Natural killer cell (primary cell): Measurements from ENCODE around the gene PTPRB. TPM values are rescaled to one million over a fixed set of nuclear protein-coding genes. Genes with fewer than 3 reads are reported as not detected.
A peak's percentile ranks its signal among the peaks of the same experiment; 100 is the strongest.

Experiments used
- ATAC-seq, 3 donors: fragments of 150-1000 bp in 2 of 3; fragments of 200-7000 bp in 1 of 3; cut with Tn5 transposase; 1 replicate in 1 of 3; 2 replicates in 2 of 3; pipeline ENCODE4 v1.10.0; 2021; ENCODE audit warnings: mild to moderate bottlenecking in 2 of 3, moderate library complexity in 2 of 3
- DNase-seq, 2 donors: peaks; one replicate each; pipeline versions ENCODE4 v3.0.0 to v3.0.0-alpha.2; 2013 to 2021; ENCODE audit warnings: mixed read lengths in 1 of 2
- H3K27ac ChIP-seq: one replicate; pipeline ENCODE4 v1.5.1; 2013; ENCODE audit warnings: mild to moderate bottlenecking, low read length
- H3K27me3 ChIP-seq: one replicate; pipeline ENCODE4 v1.6.1; 2013; ENCODE audit warnings: low read length; ENCODE audit not compliant: control insufficient read depth, insufficient read depth
- H3K36me3 ChIP-seq: one replicate; pipeline ENCODE4 v1.6.1; 2013; ENCODE audit warnings: low read length; ENCODE audit not compliant: control insufficient read depth, insufficient read depth
- H3K4me1 ChIP-seq: one replicate; pipeline ENCODE4 v1.6.1; 2013; ENCODE audit warnings: low read length; ENCODE audit not compliant: control insufficient read depth, insufficient read depth
- H3K4me3 ChIP-seq: one replicate; pipeline ENCODE4 v1.5.1; 2013; ENCODE audit warnings: low read length
- H3K9me3 ChIP-seq: one replicate; pipeline ENCODE4 v1.6.1; 2013; ENCODE audit warnings: low read length; ENCODE audit not compliant: control insufficient read depth, insufficient read depth
- H3K27ac Mint-ChIP-seq, 2 donors: one replicate each; pipeline ENCODE4 v1.8.0; 2022; ENCODE audit warnings: mild to moderate bottlenecking in 2 of 2, mixed read lengths in 2 of 2, moderate library complexity in 1 of 2
- H3K27me3 Mint-ChIP-seq, 2 donors: one replicate each; pipeline ENCODE4 v1.8.0; 2022; ENCODE audit warnings: low read depth in 2 of 2, mixed read lengths in 2 of 2
- H3K36me3 Mint-ChIP-seq: one replicate; pipeline ENCODE4 v1.8.0; 2022; ENCODE audit warnings: mixed read lengths
- H3K4me1 Mint-ChIP-seq, 2 donors: one replicate each; pipeline ENCODE4 v1.8.0; 2022; ENCODE audit warnings: mixed read lengths in 2 of 2
- H3K4me3 Mint-ChIP-seq: one replicate; pipeline ENCODE4 v1.8.0; 2022; ENCODE audit warnings: mild to moderate bottlenecking, moderate library complexity, mixed read lengths
- H3K9me3 Mint-ChIP-seq, 2 donors: one replicate each; pipeline ENCODE4 v1.8.0; 2022; ENCODE audit warnings: mixed read lengths in 2 of 2
- CTCF ChIP-seq: fragments of 200-600 bp; IDR thresholded peaks from one replicate; pipeline ENCODE4 v1.8.0; 2022; ENCODE audit warnings: antibody characterized with exemption
- WGBS: methylation state at CpG from one replicate; pipeline ENCODE4 v1.1.7; 2013; ENCODE audit warnings: missing lambda C conversion rate; ENCODE audit not compliant: insufficient coverage; 5-methylcytosine and 5-hydroxymethylcytosine counted together
- intact Hi-C: fragments of 100-400 bp; cut with micrococcal nuclease; formaldehyde crosslinking; loops from one replicate; pipeline ENCODE4 v1.14.2; 2022
- total RNA-seq, 4 donors: library from RNA; stranded (reverse); fragments of 120-200 nt in 1 of 4; gene quantifications; one replicate each; pipeline versions ENCODE4 v1.2.3 to v1.2.4, GENCODE V29; 2013 to 2022

Gene PTPRB
- total RNA-seq, 3 donors from 2014 or later (not counting 1 experiment from before 2014, with no cell fraction given): 2.3 to 7.8 (median 5.5) TPM

GRCh38 chr12:70609203-70609602 lies 28.0 kb downstream of the PTPRB start:
- Mint-ChIP-seq H3K36me3 (no peaks in the 10 kb centered on the region), H3K9me3 (no peaks in the 10 kb centered on the region), H3K4me1 (peaks cover 12 to 22% of the 10 kb centered on the region in 2 donors), H3K27me3 (peaks cover 6 to 7% of the 10 kb centered on the region in 2 donors), H3K27ac (peak overlapping the region in 1 of 2 donors; percentile 88), H3K4me3 (peak overlapping the region; percentile 84)
- intact Hi-C loops: no loop called here
- Histone ChIP-seq H3K36me3 (no peaks in the 10 kb centered on the region), H3K4me1 (peaks cover 9% of the 10 kb centered on the region), H3K9me3 (no peaks in the 10 kb centered on the region), H3K27me3 (peaks cover 3% of the 10 kb centered on the region), H3K27ac (no peak overlapping the region), H3K4me3 (peak overlapping the region; percentile 41)
- DNase-seq: no peak
- peak in 2 of 3 donors; percentile 4 to 16 for ATAC-seq
- 96% methylated on average over 2 of the region's 2 CpGs for WGBS
- TF ChIP-seq CTCF: no peak

DNA sequence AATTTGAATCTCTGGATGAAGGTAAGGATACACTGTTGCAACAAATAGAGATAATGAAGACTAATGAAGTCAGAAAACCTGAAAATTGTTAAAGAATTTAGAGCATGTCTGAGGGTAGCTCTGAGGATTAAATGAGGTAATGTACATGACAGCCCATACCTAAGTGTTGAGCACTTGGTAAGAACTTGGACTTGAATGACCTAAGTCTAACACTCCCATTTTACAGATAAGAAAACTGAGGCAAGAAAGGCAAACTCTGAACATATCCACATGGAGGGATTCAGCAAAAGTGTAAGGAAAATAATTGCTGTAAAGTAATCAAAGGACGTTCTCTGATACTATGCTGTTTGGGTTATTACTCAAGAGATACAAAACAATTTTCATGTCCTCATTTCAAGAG lies 29.0 kb downstream of the PTPRB start:
- Histone ChIP-seq H3K4me1 (peaks cover 9% of the 10 kb centered on the region), H3K27ac (no peak overlapping the region), H3K27me3 (peaks cover 3% of the 10 kb centered on the region), H3K4me3 (no peak overlapping the region), H3K36me3 (no peaks in the 10 kb centered on the region), H3K9me3 (no peaks in the 10 kb centered on the region)
- WGBS: no CpG with 5 or more reads among the region's 1 CpG
- ATAC-seq (no peak), DNase-seq (no peak)
- no peaks in the 10 kb centered on the region for H3K36me3 Mint-ChIP-seq
- no peak for TF ChIP-seq CTCF
- H3K27me3 Mint-ChIP-seq: peaks cover 5 to 6% of the 10 kb centered on the region in 2 donors
- intact Hi-C loops: no loop called here
- peak overlapping the region; percentile 84 for H3K4me3 Mint-ChIP-seq
- H3K9me3 Mint-ChIP-seq: no peaks in the 10 kb centered on the region
- H3K4me1 Mint-ChIP-seq: peaks cover 12 to 22% of the 10 kb centered on the region in 2 donors
- H3K27ac Mint-ChIP-seq: no peak overlapping the region

- no peaks in the 10 kb centered on the region for H3K9me3 Mint-ChIP-seq
- H3K27ac ChIP-seq: no peak overlapping the region
- no peak overlapping the region for H3K4me3 ChIP-seq
- H3K36me3 Mint-ChIP-seq: no peaks in the 10 kb centered on the region
- peaks cover 5 to 6% of the 10 kb centered on the region in 2 donors for H3K27me3 Mint-ChIP-seq
- H3K27ac Mint-ChIP-seq: no peak overlapping the region
- H3K36me3 ChIP-seq: no peaks in the 10 kb centered on the region
- ATAC-seq (no peak), DNase-seq (no peak)
- TF ChIP-seq CTCF: no peak
- H3K9me3 ChIP-seq: no peaks in the 10 kb centered on the region
- H3K4me3 Mint-ChIP-seq: no peak overlapping the region
- H3K27me3 ChIP-seq: peaks cover 3% of the 10 kb centered on the region
- peaks cover 12 to 22% of the 10 kb centered on the region in 2 donors for H3K4me1 Mint-ChIP-seq
- peaks cover 9% of the 10 kb centered on the region for H3K4me1 ChIP-seq
- intact Hi-C loops: no loop called here
Observed at GRCh38 chr12:70607107-70607506, 30.1 kb downstream of the PTPRB start.

DNA sequence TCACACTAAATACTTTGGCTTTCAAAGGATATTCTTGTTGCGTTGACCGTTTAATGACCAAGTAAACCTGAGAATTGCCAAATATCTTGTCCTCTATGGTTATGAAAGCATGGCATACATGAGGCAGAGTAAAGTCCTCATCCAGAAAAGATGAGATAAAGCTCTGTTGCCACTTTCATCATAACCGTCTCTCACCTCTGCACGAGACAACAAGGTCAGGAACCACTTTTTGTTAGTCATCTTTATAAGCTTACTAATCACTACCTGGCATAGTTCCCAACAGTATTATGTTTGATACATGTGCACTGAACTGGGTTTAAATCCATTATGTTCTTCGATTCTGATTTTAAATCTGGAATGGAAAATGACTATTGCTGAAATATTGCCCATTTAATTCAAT lies 31.3 kb downstream of the PTPRB start:
- no peak for DNase-seq
- H3K4me1 Mint-ChIP-seq: peaks cover 12 to 22% of the 10 kb centered on the region in 2 donors

More for the DNA sequence above, 31.3 kb downstream of the PTPRB start:
- Histone ChIP-seq H3K27ac (no peak overlapping the region), H3K9me3 (no peaks in the 10 kb centered on the region), H3K4me1 (peaks cover 9% of the 10 kb centered on the region), H3K4me3 (no peak overlapping the region), H3K36me3 (no peaks in the 10 kb centered on the region), H3K27me3 (peaks cover 3% of the 10 kb centered on the region)
- Mint-ChIP-seq H3K4me3 (no peak overlapping the region), H3K27ac (no peak overlapping the region), H3K27me3 (peaks cover 5 to 12% of the 10 kb centered on the region in 2 donors), H3K36me3 (no peaks in the 10 kb centered on the region), H3K9me3 (no peaks in the 10 kb centered on the region)
- 92% methylated on average over 4 of the region's 5 CpGs for WGBS
- TF ChIP-seq CTCF: no peak
- peak in 1 of 3 donors; percentile 11 for ATAC-seq
- intact Hi-C loops: no loop called here
